HG03175 (cell line): ENCODE results near the gene ST8SIA1.
"Not testable (repeated sequence)": the region's sequence is repeated elsewhere in the genome, so short reads cannot be mapped to it uniquely, and the experiment has no call there.

Source experiments
- ATAC-seq: cut with Tn5 transposase; IDR thresholded peaks from one replicate; pipeline ENCODE4 v1.9.1; 2021; ENCODE audit warnings: mild to moderate bottlenecking, moderate library complexity; ENCODE audit not compliant: unreplicated experiment

Gene ST8SIA1

GRCh38 chr12:22188431-22188830 is 146.1 kb downstream of the ST8SIA1 start:
- ATAC-seq = no peak

GRCh38 chr12:22180705-22181104 is 153.8 kb downstream of the ST8SIA1 start:
- ATAC-seq = no peak

DNA sequence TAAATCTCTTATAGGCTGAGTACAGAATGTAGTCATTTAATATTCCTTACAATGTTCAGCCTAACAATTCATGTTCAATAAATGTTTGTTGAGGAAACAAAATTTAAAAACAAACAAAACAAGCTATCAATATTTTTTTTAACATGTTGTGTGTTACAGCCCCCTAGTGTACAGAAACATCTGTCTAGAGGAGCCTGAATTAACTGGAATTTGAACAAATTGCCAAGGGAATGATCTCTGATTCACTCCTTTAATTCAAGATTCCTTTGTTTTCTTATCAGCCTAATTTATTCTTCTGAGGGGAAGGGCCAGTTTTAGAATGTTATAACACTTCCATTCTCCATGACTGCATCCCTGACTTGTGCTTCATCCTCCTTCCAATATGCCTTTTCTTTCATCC is 161.3 kb downstream of the ST8SIA1 start:
- ATAC-seq = no peak

DNA sequence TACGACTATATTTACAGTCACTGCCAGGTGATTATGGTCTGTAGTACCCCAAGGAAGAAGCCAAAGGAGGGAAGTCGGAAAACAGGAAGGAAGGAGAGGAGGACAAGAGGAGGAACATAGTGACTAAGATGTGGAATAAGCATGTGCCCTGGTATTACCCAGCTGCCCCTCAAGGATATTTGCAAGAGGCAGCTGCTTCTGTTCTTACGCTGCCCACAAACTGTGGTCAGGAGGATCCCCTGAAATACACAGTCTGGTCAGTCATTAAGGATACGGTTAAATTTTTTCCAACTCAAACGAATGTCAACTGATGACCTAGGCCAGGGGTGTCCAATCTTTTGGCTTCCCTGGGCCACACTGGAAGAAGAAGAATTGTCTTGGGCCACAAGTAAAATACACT is 162.0 kb downstream of the ST8SIA1 start:
- no peak for ATAC-seq

DNA sequence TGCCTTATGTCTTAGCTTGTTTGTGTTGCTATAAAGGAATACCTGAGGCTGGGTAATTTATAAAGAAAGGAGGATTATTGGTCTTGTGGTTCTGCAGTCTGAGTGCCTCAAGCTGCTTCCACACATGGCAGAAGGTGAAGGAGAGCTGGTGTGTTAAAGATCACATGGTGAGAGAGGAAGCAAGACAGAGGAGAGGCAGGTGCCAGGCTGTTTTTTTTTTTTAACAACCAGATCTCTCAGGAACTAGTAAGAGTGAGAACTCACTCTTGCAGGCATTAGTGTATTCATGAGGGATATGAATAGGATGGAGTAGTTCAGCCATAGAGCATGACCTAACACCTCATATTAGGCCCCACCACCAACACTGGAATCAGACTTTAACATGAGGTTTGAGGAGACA is 165.1 kb downstream of the ST8SIA1 start:
- no peak for ATAC-seq

GRCh38 chr12:22164139-22164538 is 170.4 kb downstream of the ST8SIA1 start:
- no peak for ATAC-seq

- no peak for ATAC-seq
These were observed 170.9 kb downstream of the ST8SIA1 start for GRCh38 chr12:22163594-22163993.

GRCh38 chr12:22160396-22161003 is 174.0 kb downstream of the ST8SIA1 start:
- ATAC-seq = no peak

DNA sequence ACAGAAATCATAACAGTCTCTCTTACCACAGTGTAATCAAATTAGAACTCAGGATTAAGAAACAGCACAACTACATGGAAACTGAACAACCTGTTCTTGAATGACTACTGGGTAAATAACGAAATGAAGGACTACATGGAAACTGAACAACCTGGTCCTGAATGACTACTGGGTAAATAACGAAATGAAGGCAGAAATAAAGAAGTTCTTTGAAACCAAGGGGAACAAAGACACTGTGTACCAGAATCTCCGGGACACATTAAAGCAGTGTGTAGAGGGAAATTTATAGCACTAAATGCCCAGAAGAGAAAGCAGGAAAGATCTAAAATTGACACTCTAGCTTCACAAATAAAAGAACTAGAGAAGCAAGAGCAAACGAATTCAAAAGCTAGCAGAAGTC is 185.2 kb downstream of the ST8SIA1 start:
- ATAC-seq = not testable (repeated sequence)

DNA sequence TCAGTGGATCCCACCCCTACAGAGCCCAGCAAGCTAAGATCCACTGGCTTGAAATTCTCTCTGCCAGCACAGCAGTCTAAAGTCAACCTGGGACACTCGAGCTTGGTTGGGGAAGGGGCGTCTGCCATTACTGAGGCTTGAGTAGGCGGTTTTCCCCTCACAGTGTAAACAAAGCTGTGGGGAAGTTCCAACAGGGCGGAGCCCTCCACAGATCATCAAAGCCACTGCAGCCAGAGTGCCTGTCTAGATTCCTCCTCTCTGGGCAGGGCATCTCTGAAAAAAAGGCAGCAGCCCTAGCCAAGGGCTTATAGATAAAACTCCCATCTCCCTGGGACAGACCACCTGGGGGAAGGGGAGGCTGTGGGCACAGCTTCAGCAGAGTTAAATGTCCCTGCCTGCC is 187.8 kb downstream of the ST8SIA1 start:
- not testable (repeated sequence) for ATAC-seq
